GM10847 (cell line): ENCODE results near the gene EGLN2.

Experiments
- POLR2A ChIP-seq: IDR thresholded peaks from 2 replicates; pipeline ENCODE4 v1.6.1; 2011; ENCODE audit not compliant: insufficient read length; ENCODE audit errors: extremely low read depth

The EGLN2 gene

GRCh38 chr19:40797166-40797962, 1.6 kb upstream of the EGLN2 start:
- no peak for TF ChIP-seq POLR2A

- TF ChIP-seq POLR2A = peak; percentile 44
These were observed 868 bp upstream of the EGLN2 start for GRCh38 chr19:40797963-40798682.

- no peak for TF ChIP-seq POLR2A
These were observed 757 bp downstream of the EGLN2 start for GRCh38 chr19:40799558-40800338.

GRCh38 chr19:40800339-40800996, 1.5 kb downstream of the EGLN2 start:
- no peak for TF ChIP-seq POLR2A

GRCh38 chr19:40800997-40801377, 2.0 kb downstream of the EGLN2 start:
- TF ChIP-seq POLR2A = no peak

GRCh38 chr19:40801426-40802299, 2.7 kb downstream of the EGLN2 start:
- TF ChIP-seq POLR2A = no peak

- TF ChIP-seq POLR2A = no peak
These were observed 3.5 kb downstream of the EGLN2 start for GRCh38 chr19:40802300-40803169.

- no peak for TF ChIP-seq POLR2A
These were observed 4.3 kb downstream of the EGLN2 start for GRCh38 chr19:40803170-40803856.

- no peak for TF ChIP-seq POLR2A
These were observed 5.1 kb downstream of the EGLN2 start for GRCh38 chr19:40803857-40804782.

- TF ChIP-seq POLR2A = no peak
These were observed 5.8 kb downstream of the EGLN2 start for GRCh38 chr19:40804783-40805242.

- TF ChIP-seq POLR2A = no peak
These were observed 6.4 kb downstream of the EGLN2 start for GRCh38 chr19:40805258-40805868.
